ENCODE results near the gene GRAMD2B.

- no peak for TF ChIP-seq POLR2A (IDR thresholded peaks at IDR 0.05)
- TF ChIP-seq CTCF (IDR thresholded peaks at IDR 0.05), result no peak
These were observed 54.3 kb downstream of the GRAMD2B start for GRCh38 chr5:126477294-126478117.

Measured in breast epithelium (tissue), 3 donors.